Parathyroid adenoma (tissue), 2 donors: ENCODE measurements around the gene CERK.
A peak's percentile ranks its signal among the peaks of the same experiment; 100 is the strongest.

Experiments
- H2AFZ ChIP-seq: fragments of 300-600 bp; sonication (generic); one replicate; pipeline ENCODE4 v1.7.0; 2017; ENCODE audit warnings: antibody characterized with exemption, mild to moderate bottlenecking
- H3K27ac ChIP-seq: fragments of 300-600 bp; sonication (generic); one replicate; pipeline ENCODE4 v1.7.0; 2017
- H3K27me3 ChIP-seq: fragments of 300-600 bp; sonication (generic); one replicate; pipeline ENCODE4 v1.7.0; 2017; ENCODE audit warnings: low read length; ENCODE audit not compliant: control insufficient read depth, insufficient read depth
- H3K36me3 ChIP-seq: fragments of 300-600 bp; sonication (generic); one replicate; pipeline ENCODE4 v1.7.0; 2017; ENCODE audit warnings: low read length; ENCODE audit not compliant: control insufficient read depth, insufficient read depth
- H3K4me1 ChIP-seq: fragments of 300-600 bp; sonication (generic); one replicate; pipeline ENCODE4 v1.7.0; 2017; ENCODE audit warnings: control low read depth
- H3K4me2 ChIP-seq: fragments of 300-600 bp; sonication (generic); one replicate; pipeline ENCODE4 v1.7.0; 2017; ENCODE audit warnings: low read length
- H3K4me3 ChIP-seq: fragments of 300-600 bp; sonication (generic); one replicate; pipeline ENCODE4 v1.7.0; 2017; ENCODE audit warnings: low read depth, low read length
- H3K79me2 ChIP-seq: fragments of 300-600 bp; sonication (generic); one replicate; pipeline ENCODE4 v1.7.0; 2017; ENCODE audit warnings: control low read depth
- H3K9ac ChIP-seq: fragments of 300-600 bp; sonication (generic); one replicate; pipeline ENCODE4 v1.7.0; 2017; ENCODE audit warnings: mild to moderate bottlenecking
- H3K9me3 ChIP-seq: fragments of 300-600 bp; sonication (generic); one replicate; pipeline ENCODE4 v1.7.0; 2017; ENCODE audit warnings: low read length; ENCODE audit not compliant: control insufficient read depth
- CTCF ChIP-seq: fragments of 300-600 bp; sonication (generic); IDR thresholded peaks from one replicate; pipeline ENCODE4 v1.7.0; 2017; ENCODE audit warnings: antibody characterized with exemption, mild to moderate bottlenecking
- donor health status: primary hyperparathyroidism.

CERK gene

DNA sequence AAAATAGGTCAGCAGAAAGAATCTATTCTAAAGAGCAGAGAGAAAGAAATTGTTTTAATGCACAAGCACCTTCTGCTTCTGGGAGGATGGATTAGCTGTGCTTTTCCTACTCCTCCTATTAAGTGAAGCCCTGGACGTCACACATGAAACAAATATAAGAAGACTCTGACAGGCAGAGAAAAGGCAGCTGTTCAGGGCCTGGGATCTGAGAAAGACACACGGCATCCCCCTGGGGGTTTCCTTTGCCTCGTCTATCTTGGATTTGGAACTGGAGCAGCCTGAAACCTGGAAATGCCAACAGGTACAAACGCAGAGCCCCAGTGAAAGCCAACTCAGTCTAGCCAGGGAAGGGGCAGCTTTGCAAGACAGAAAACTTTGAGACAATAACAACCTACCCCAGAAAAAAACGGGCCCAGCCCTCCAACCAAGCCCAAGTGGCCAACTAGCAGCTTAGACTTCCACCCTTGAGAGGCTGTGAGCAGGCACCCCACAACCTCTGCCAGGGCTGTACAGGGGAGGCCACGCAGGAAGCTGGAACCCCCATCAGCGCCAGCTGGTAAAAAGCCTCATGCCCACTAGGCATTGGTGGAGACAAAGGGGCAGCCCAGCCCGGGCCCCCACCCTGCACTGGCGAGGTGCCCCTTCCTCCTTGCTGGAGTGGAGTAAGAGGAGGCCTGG is 7.3 kb downstream of the CERK start:
- no peak for TF ChIP-seq CTCF
- Histone ChIP-seq H3K27me3 (no peaks in the 10 kb centered on the region), H3K4me2 (peak overlapping the region; percentile 57), H3K9ac (no peak overlapping the region), H3K27ac (no peak overlapping the region), H3K79me2 (peaks cover 2% of the 10 kb centered on the region), H3K9me3 (no peaks in the 10 kb centered on the region), H3K4me1 (peaks cover 16% of the 10 kb centered on the region), H2AFZ (no peak overlapping the region), H3K4me3 (no peak overlapping the region), H3K36me3 (no peaks in the 10 kb centered on the region)

DNA sequence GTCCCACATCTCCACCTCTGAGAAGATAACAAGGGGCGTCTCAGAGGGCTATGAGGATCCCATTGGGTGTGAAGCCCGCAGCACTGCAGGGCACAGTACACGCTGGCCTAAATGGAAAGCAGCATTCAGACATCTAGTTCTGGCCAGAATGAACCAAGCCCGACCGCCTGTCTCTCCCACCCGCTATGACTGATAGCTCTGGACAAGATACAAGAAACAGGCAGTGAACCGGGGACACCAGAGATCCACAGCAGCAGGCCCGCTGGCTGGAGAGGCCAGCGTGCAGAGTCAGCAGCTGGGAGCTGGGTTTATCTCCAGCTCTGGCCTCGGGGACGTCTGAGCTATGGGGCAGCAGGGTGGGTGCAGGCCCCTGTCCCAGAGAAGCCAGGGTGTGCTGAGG is 9.6 kb downstream of the CERK start:
- H3K36me3 ChIP-seq = no peaks in the 10 kb centered on the region
- no peak overlapping the region for H3K4me3 ChIP-seq
- H2AFZ ChIP-seq = no peak overlapping the region
- no peaks in the 10 kb centered on the region for H3K9me3 ChIP-seq
- H3K79me2 ChIP-seq = peaks cover 2% of the 10 kb centered on the region
- no peak overlapping the region for H3K9ac ChIP-seq
- TF ChIP-seq CTCF = no peak
- H3K27me3 ChIP-seq = no peaks in the 10 kb centered on the region
- H3K4me2 ChIP-seq = peak overlapping the region; percentile 4
- H3K27ac ChIP-seq = no peak overlapping the region
- H3K4me1 ChIP-seq = peaks cover 3% of the 10 kb centered on the region

DNA sequence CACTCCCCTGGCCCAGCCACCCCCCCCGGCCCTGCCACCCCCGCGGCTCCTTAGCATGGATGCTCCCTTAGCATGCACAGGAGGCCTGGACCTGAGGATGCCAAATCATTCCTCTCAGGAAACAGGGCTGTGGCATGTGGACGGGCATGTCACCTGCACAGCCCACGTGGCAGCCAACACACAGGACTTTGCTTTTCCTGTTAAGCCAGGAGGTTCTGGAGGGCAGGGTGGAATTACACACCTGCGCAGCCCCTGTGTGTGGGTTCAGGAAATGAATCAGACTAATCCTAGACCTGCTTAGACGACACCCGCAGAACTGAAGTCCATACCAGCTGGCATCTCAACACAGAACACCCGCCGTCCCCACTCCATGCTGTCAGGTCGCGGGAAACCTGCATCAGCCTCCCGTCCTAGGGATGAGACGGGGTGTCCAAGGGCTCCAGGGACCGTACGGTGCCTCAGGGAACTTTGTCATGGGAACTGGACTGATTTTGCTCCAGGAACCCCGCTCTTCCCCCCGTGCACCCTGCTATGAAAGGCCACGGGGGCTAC is 10.2 kb downstream of the CERK start:
- Histone ChIP-seq H3K4me1 (peaks cover 3% of the 10 kb centered on the region), H3K36me3 (no peaks in the 10 kb centered on the region), H3K27ac (no peak overlapping the region)

GRCh38 chr22:46726986-46727317 is 11.1 kb downstream of the CERK start:
- Histone ChIP-seq H3K36me3 (no peaks in the 10 kb centered on the region), H3K27ac (no peak overlapping the region), H3K4me2 (no peak overlapping the region), H3K9ac (no peak overlapping the region), H3K27me3 (no peaks in the 10 kb centered on the region), H2AFZ (no peak overlapping the region), H3K9me3 (no peaks in the 10 kb centered on the region), H3K79me2 (peaks cover 2% of the 10 kb centered on the region), H3K4me1 (peaks cover 3% of the 10 kb centered on the region), H3K4me3 (no peak overlapping the region)
- TF ChIP-seq CTCF = no peak

More for the DNA sequence above, 10.2 kb downstream of the CERK start:
- TF ChIP-seq CTCF = no peak
- peaks cover 2% of the 10 kb centered on the region for H3K79me2 ChIP-seq
- H3K9me3 ChIP-seq = no peaks in the 10 kb centered on the region
- no peak overlapping the region for H3K4me2 ChIP-seq
- H3K4me3 ChIP-seq = no peak overlapping the region
- no peak overlapping the region for H2AFZ ChIP-seq
- H3K9ac ChIP-seq = no peak overlapping the region
- no peaks in the 10 kb centered on the region for H3K27me3 ChIP-seq
